GM06990 (cell line): Measurements from ENCODE around the gene FAT1.

Experiments
- DNase-seq: peaks from one replicate; pipeline ENCODE4 v3.0.0-alpha.2; 2011; ENCODE audit not compliant: insufficient read length; ENCODE audit errors: extremely low read depth
- H3K27me3 ChIP-seq: replicated peaks from 2 replicates; pipeline ENCODE4 v1.6.0; 2011; ENCODE audit warnings: low read length; ENCODE audit not compliant: control insufficient read depth, insufficient read depth
- H3K36me3 ChIP-seq: 2 replicates; pipeline ENCODE4 v1.5.1; 2011; ENCODE audit warnings: low read length; ENCODE audit not compliant: control insufficient read depth, insufficient read depth
- H3K4me3 ChIP-seq: replicated peaks from 2 replicates; pipeline ENCODE4 v1.5.1; 2011; ENCODE audit warnings: low read depth, mild to moderate bottlenecking, control low read depth, low read length
- CTCF ChIP-seq: IDR thresholded peaks from 2 replicates; pipeline ENCODE4 v1.5.1; 2011; ENCODE audit warnings: low read length, control low read depth, mild to moderate bottlenecking, inconsistent platforms; ENCODE audit not compliant: insufficient read depth, poor library complexity, severe bottlenecking

FAT1 gene

GRCh38 chr4:186714006-186714675 lies 9.5 kb downstream of the FAT1 start:
- no peak overlapping the region for H3K4me3 ChIP-seq
- no peak for DNase-seq
- TF ChIP-seq CTCF, result no peak
- H3K36me3 ChIP-seq, result no peaks in the 10 kb centered on the region
- H3K27me3 ChIP-seq, result no peaks in the 10 kb centered on the region

GRCh38 chr4:186712690-186713089 lies 11.0 kb downstream of the FAT1 start:
- Histone ChIP-seq H3K27me3 (no peaks in the 10 kb centered on the region), H3K4me3 (no peak overlapping the region), H3K36me3 (no peaks in the 10 kb centered on the region)
- TF ChIP-seq CTCF, result no peak
- DNase-seq, result no peak

GRCh38 chr4:186710521-186711119 lies 13.0 kb downstream of the FAT1 start:
- H3K36me3 ChIP-seq, result no peaks in the 10 kb centered on the region
- DNase-seq, result no peak
- H3K4me3 ChIP-seq, result no peak overlapping the region
- no peak for TF ChIP-seq CTCF
- no peaks in the 10 kb centered on the region for H3K27me3 ChIP-seq

- no peak for TF ChIP-seq CTCF
Observed at GRCh38 chr4:186709517-186709916, 14.1 kb downstream of the FAT1 start.

GRCh38 chr4:186708554-186708953 lies 15.1 kb downstream of the FAT1 start:
- Histone ChIP-seq H3K36me3 (no peaks in the 10 kb centered on the region), H3K4me3 (no peak overlapping the region), H3K27me3 (no peaks in the 10 kb centered on the region)
- DNase-seq, result no peak
- no peak for TF ChIP-seq CTCF

More at GRCh38 chr4:186709517-186709916, 14.1 kb downstream of the FAT1 start:
- no peak for DNase-seq
- H3K4me3 ChIP-seq, result no peak overlapping the region
- H3K36me3 ChIP-seq, result no peaks in the 10 kb centered on the region
- H3K27me3 ChIP-seq, result no peaks in the 10 kb centered on the region
